Esophagus muscularis mucosa (tissue), 4 donors: Measurements from ENCODE around the gene FAM124A. TPM values are rescaled to one million over a fixed set of nuclear protein-coding genes. Genes with fewer than 3 reads are reported as not detected.

Experiments used
- DNase-seq: peaks from one replicate; pipeline ENCODE4 v3.0.0-alpha.2; 2017; ENCODE audit errors: extremely low spot score
- H3K27ac ChIP-seq, 4 donors: fragments of 200-600 bp; sonication (generic); replicated peaks in 1 of 4; 1 replicate in 3 of 4; 2 replicates in 1 of 4; pipeline ENCODE4 v1.5.1; 2016 to 2019; ENCODE audit warnings: mild to moderate bottlenecking in 1 of 4
- H3K27me3 ChIP-seq, 4 donors: fragments of 200-600 bp; sonication (generic); one replicate each; pipeline versions ENCODE4 v1.5.1 to v1.6.0; 2016 to 2019
- H3K36me3 ChIP-seq, 4 donors: fragments of 200-600 bp; sonication (generic); one replicate each; pipeline ENCODE4 v1.5.1; 2016 to 2019
- H3K4me1 ChIP-seq, 4 donors: fragments of 200-600 bp; sonication (generic); one replicate each; pipeline ENCODE4 v1.5.1; 2016 to 2019
- H3K4me3 ChIP-seq, 4 donors: fragments of 200-600 bp; sonication (generic); 1 replicate in 2 of 4; 2 replicates in 2 of 4; pipeline ENCODE4 v1.5.1; 2016 to 2019; ENCODE audit warnings: mild to moderate bottlenecking in 4 of 4, moderate library complexity in 1 of 4
- H3K9me3 ChIP-seq, 4 donors: fragments of 200-600 bp; sonication (generic); 1 replicate in 3 of 4; 2 replicates in 1 of 4; pipeline ENCODE4 v1.5.1; 2016 to 2019
- EP300 ChIP-seq: sonication (generic); formaldehyde crosslinking; IDR thresholded peaks from one replicate; pipeline ENCODE4 v1.6.1; 2017; ENCODE audit warnings: antibody characterized with exemption
- POLR2A ChIP-seq: fragments of 450-650 bp; IDR thresholded peaks from one replicate; pipeline ENCODE4 v1.6.1; 2017; ENCODE audit warnings: antibody characterized with exemption, moderate library complexity, mild to moderate bottlenecking, low read depth
- POLR2AphosphoS5 ChIP-seq, 2 donors: sonication (generic); formaldehyde crosslinking; IDR thresholded peaks; one replicate each; pipeline ENCODE4 v1.6.1; 2017; ENCODE audit warnings: antibody characterized with exemption in 2 of 2
- WGBS: methylation state at CpG from one replicate; pipeline ENCODE4 v1.1.5; 2018; 5-methylcytosine and 5-hydroxymethylcytosine counted together
- intact Hi-C: fragments of 100-400 bp; cut with DNase I; formaldehyde crosslinking; loops from one replicate; pipeline ENCODE4 v1.15.1; 2023
- total RNA-seq, 4 donors: library from RNA; depleted of rRNA; stranded (reverse); fragments of >200 nt; gene quantifications; one replicate each; pipeline versions ENCODE4 v1.1.0 to v1.2.1, GENCODE V29; 2016
- TF ChIP-seq, protein P1 (sequence below), 3 experiments: fragments of 200-600 bp in 2 of 3; fragments of 450-650 bp in 1 of 3; sonication (generic) in 2 of 3; IDR thresholded peaks; one replicate each; pipeline ENCODE4 v1.5.1; 2017 to 2019; ENCODE audit warnings: antibody characterized with exemption in 3 of 3, mild to moderate bottlenecking in 2 of 3, moderate library complexity in 1 of 3

Gene FAM124A
- total RNA-seq, 4 donors from 2014 or later: 17.0 to 30.3 (median 21.0) TPM

DNA sequence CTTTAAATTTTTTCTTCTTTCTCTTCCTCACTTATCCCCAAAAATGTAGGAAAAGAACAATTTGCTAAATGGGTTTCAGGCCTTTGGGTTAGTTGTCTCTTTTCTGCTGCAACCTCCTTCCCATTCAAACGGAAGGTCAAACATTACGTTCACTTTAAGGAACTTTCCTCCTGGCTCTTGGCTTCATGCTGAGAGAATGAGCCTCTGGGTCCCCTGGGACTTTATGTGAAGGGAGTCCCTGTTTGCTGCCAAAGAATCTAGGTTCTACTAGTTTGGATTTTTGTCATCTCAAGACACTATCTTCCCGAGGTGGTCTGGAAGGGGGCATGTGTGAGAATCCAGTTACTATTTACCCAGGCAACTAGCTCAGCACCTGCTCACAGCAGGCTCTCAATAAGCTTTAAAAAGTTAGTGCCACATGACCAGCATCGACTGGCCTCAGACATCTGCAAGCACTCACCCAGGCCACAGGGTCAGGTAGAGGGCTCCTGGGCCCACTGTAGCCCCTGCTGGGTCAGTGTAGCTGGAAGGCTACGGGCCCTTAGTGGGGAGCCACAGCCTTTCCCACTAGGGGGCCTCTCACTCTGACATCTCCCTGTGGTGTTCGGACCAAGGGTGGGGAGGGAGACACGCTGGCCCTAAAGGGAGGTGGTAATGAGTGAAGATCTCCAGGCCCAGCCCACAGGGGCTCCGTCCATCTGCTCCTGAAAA is 40.5 kb downstream of the FAM124A start:
- Histone ChIP-seq H3K27me3 (no peaks in the 10 kb centered on the region), H3K4me3 (no peak overlapping the region), H3K27ac (peak overlapping the region in 2 of 4 donors; percentile 63 to 76), H3K36me3 (peaks cover 0 to 48% (median 16%) of the 10 kb centered on the region in 4 donors), H3K4me1 (peaks cover 30 to 49% (median 45%) of the 10 kb centered on the region in 4 donors), H3K9me3 (no peaks in the 10 kb centered on the region)
- 59% methylated on average over 3 of the region's 8 CpGs for WGBS
- DNase-seq: no peak
- TF ChIP-seq, protein P1, sequence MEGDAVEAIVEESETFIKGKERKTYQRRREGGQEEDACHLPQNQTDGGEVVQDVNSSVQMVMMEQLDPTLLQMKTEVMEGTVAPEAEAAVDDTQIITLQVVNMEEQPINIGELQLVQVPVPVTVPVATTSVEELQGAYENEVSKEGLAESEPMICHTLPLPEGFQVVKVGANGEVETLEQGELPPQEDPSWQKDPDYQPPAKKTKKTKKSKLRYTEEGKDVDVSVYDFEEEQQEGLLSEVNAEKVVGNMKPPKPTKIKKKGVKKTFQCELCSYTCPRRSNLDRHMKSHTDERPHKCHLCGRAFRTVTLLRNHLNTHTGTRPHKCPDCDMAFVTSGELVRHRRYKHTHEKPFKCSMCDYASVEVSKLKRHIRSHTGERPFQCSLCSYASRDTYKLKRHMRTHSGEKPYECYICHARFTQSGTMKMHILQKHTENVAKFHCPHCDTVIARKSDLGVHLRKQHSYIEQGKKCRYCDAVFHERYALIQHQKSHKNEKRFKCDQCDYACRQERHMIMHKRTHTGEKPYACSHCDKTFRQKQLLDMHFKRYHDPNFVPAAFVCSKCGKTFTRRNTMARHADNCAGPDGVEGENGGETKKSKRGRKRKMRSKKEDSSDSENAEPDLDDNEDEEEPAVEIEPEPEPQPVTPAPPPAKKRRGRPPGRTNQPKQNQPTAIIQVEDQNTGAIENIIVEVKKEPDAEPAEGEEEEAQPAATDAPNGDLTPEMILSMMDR (IDR thresholded peaks at IDR 0.05): no peak
- TF ChIP-seq EP300: no peak
- TF ChIP-seq POLR2A: no peak
- TF ChIP-seq POLR2AphosphoS5 (IDR thresholded peaks at IDR 0.05): no peak
- intact Hi-C loops: no loop called here

DNA sequence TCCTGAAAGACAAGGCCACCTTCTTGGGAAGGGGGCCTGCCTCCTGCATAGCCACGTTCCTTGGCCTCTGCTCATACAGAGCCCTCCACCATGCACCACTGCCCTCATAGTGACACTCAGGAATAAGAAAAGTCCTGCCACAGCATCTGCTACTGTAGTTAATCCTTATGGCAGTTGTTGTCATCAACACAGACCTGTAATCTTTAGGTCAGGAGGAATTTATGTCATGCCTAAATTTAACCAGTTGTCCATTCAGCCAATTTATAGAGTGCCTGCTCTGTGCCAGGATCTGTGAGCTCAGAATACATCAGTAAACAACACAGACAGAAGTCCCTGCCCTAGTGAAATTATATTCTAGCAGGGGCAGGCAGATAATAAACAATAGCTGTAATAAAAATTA is 44.4 kb downstream of the FAM124A start:
- H3K9me3 ChIP-seq: no peaks in the 10 kb centered on the region
- H3K27ac ChIP-seq: no peak overlapping the region
- no peak for DNase-seq
- H3K4me1 ChIP-seq: peaks cover 33 to 48% (median 39%) of the 10 kb centered on the region in 4 donors
- H3K36me3 ChIP-seq: peaks cover 0 to 16% (median 3%) of the 10 kb centered on the region in 4 donors
- intact Hi-C loops: no loop called here
- H3K27me3 ChIP-seq: no peaks in the 10 kb centered on the region
- 82% methylated on average over 1 of the region's 1 CpG for WGBS
- TF ChIP-seq EP300 (no peak), POLR2A (no peak), POLR2AphosphoS5 (IDR thresholded peaks at IDR 0.05) (no peak)
- TF ChIP-seq, protein P1 (IDR thresholded peaks at IDR 0.05): no peak
- H3K4me3 ChIP-seq: no peak overlapping the region

DNA sequence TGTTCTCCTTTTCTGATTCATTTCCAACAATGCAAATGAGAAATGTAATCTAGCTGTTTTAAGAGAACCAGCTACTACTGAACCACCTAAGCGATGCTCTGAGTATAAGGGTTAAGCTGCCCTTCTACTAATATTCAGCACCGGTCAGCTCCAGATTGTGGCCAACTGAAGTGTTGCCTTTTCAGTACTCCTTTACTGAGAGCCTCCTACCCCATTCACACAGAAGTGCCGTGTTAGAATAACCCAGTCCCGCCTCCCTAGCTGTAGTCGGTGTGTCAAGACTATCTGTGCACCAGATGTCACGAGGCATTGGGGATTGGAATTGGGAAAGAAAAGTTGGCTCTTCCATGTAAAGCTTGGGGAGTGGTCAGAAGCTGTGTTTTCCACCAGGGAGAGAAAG is 45.4 kb downstream of the FAM124A start:
- intact Hi-C loops: no loop called here
- H3K27ac ChIP-seq: no peak overlapping the region
- DNase-seq: no peak
- peaks cover 27 to 46% (median 37%) of the 10 kb centered on the region in 4 donors for H3K4me1 ChIP-seq
- no peaks in the 10 kb centered on the region for H3K9me3 ChIP-seq
- peaks cover 0 to 16% (median 3%) of the 10 kb centered on the region in 4 donors for H3K36me3 ChIP-seq
- H3K4me3 ChIP-seq: no peak overlapping the region
- no peak for TF ChIP-seq POLR2AphosphoS5 (IDR thresholded peaks at IDR 0.05)
- no peak for TF ChIP-seq POLR2A
- TF ChIP-seq, protein P1 (IDR thresholded peaks at IDR 0.05): no peak
- no peak for TF ChIP-seq EP300
- WGBS: 85% methylated on average over 6 of the region's 6 CpGs
- no peaks in the 10 kb centered on the region for H3K27me3 ChIP-seq

DNA sequence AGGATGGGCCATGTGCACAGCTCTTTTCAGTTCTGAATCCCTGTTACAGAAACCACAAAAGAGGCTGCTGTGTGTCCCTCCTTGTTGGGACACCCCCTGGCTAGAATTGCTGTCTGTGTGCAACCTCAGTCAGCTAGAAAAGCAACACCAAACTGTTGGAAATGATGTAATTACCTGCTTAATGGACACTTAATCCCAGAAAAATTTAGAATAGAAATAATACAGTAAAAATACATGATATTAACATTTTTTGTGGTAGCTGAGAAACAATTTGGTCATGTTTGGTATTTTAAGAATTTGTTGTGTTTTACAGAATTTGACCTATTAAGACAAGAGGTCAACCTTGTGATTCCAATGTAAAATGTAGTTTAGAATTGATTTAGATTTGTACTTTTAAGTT is 46.8 kb downstream of the FAM124A start:
- DNase-seq: no peak
- Histone ChIP-seq H3K27me3 (no peaks in the 10 kb centered on the region), H3K36me3 (peaks cover 0 to 13% (median 3%) of the 10 kb centered on the region in 4 donors), H3K4me3 (no peak overlapping the region), H3K4me1 (peaks cover 19 to 33% (median 28%) of the 10 kb centered on the region in 4 donors), H3K9me3 (no peaks in the 10 kb centered on the region), H3K27ac (no peak overlapping the region)
- TF ChIP-seq EP300 (no peak), POLR2A (no peak), POLR2AphosphoS5 (IDR thresholded peaks at IDR 0.05) (no peak)
- TF ChIP-seq, protein P1 (IDR thresholded peaks at IDR 0.05): no peak
- intact Hi-C loops: no loop called here
